ENCODE measurements around the gene FRMPD4.

FRMPD4 gene

GRCh38 chrX:12425496-12425895 lies 287.2 kb downstream of the FRMPD4 start:
- TF ChIP-seq CSRNP3 (CRISPR knock-in tag; IDR thresholded peaks at IDR 0.05) (no peak), ZFP3 (CRISPR knock-in tag; IDR thresholded peaks at IDR 0.05) (no peak), RARB (CRISPR knock-in tag; IDR thresholded peaks at IDR 0.05) (no peak), TOX (CRISPR knock-in tag; IDR thresholded peaks at IDR 0.05; ENCODE audit: borderline replicate concordance) (no peak), PATZ1 (CRISPR knock-in tag; IDR thresholded peaks at IDR 0.05; ENCODE audit: borderline replicate concordance) (no peak), ZNF70 (CRISPR knock-in tag; IDR thresholded peaks at IDR 0.05) (no peak), GLIS3 (CRISPR knock-in tag; IDR thresholded peaks at IDR 0.05) (no peak), ESRRG (CRISPR knock-in tag; IDR thresholded peaks at IDR 0.05) (no peak), TSHZ2 (CRISPR knock-in tag; IDR thresholded peaks at IDR 0.05) (no peak), OSR1 (CRISPR knock-in tag; IDR thresholded peaks at IDR 0.05) (no peak), ZNF565 (CRISPR knock-in tag; conservative IDR thresholded peaks at IDR 0.05; ENCODE audit: low read depth) (no peak), CSDC2 (CRISPR knock-in tag; IDR thresholded peaks at IDR 0.05) (no peak), ZNF8 (CRISPR knock-in tag; IDR thresholded peaks at IDR 0.05) (no peak), ZFP30 (CRISPR knock-in tag; IDR thresholded peaks at IDR 0.05) (no peak), TCF4 (CRISPR knock-in tag; IDR thresholded peaks at IDR 0.05; ENCODE audit: borderline replicate concordance) (no peak), ARNTL (CRISPR knock-in tag; IDR thresholded peaks at IDR 0.05; ENCODE audit: borderline replicate concordance, low read depth) (no peak)
- no peak for ATAC-seq

- TF ChIP-seq CSRNP3 (CRISPR knock-in tag; IDR thresholded peaks at IDR 0.05) (no peak), BACH2 (CRISPR knock-in tag; IDR thresholded peaks at IDR 0.05; ENCODE audit: borderline replicate concordance) (no peak), ZFP30 (CRISPR knock-in tag; IDR thresholded peaks at IDR 0.05) (no peak), CSDC2 (CRISPR knock-in tag; IDR thresholded peaks at IDR 0.05) (no peak), CREB5 (CRISPR knock-in tag; IDR thresholded peaks at IDR 0.05; ENCODE audit: low read depth) (no peak), ZNF8 (CRISPR knock-in tag; IDR thresholded peaks at IDR 0.05) (no peak), PATZ1 (CRISPR knock-in tag; IDR thresholded peaks at IDR 0.05; ENCODE audit: borderline replicate concordance) (no peak), OSR1 (CRISPR knock-in tag; IDR thresholded peaks at IDR 0.05) (no peak), TOX (CRISPR knock-in tag; IDR thresholded peaks at IDR 0.05; ENCODE audit: borderline replicate concordance) (no peak), TSHZ2 (CRISPR knock-in tag; IDR thresholded peaks at IDR 0.05) (no peak), ZNF70 (CRISPR knock-in tag; IDR thresholded peaks at IDR 0.05) (no peak), ZNF565 (CRISPR knock-in tag; conservative IDR thresholded peaks at IDR 0.05; ENCODE audit: low read depth) (no peak), ZC3H10 (CRISPR knock-in tag; IDR thresholded peaks at IDR 0.05) (no peak), ZFP3 (CRISPR knock-in tag; IDR thresholded peaks at IDR 0.05) (no peak), SNAI2 (CRISPR knock-in tag; IDR thresholded peaks at IDR 0.05) (no peak), TCF4 (CRISPR knock-in tag; IDR thresholded peaks at IDR 0.05; ENCODE audit: borderline replicate concordance) (no peak)
- ATAC-seq, result no peak
Observed at GRCh38 chrX:12426420-12426819, 288.1 kb downstream of the FRMPD4 start.

All from SK-N-SH treated with all-trans-retinoic acid at 6 μM for 48 hours (cell line).